ENCODE results near the gene KLHL29. TPM values are rescaled to one million over a fixed set of nuclear protein-coding genes. Genes with fewer than 3 reads are reported as not detected.
A peak's percentile ranks its signal among the peaks of the same experiment; 100 is the strongest.

Gene KLHL29
- total RNA-seq, 1 donor from 2014 or later = 12.9 TPM

DNA sequence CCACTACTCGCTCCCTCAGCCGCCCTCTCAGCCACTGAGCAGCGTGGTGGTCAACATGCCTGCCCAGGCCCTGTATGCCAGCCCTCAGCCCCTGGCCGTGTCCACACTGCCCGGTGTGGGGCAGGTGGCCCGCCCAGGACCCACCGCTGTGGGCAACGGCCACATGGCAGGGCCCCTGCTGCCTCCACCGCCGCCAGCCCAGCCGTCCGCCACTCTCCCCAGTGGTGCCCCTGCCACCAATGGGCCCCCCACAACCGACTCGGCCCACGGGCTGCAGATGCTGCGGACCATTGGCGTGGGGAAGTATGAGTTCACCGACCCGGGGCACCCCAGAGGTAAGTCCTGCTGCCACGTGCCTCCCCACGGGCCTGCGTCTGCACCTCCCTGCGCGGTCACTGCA is 257.5 kb downstream of the KLHL29 start:
- TF ChIP-seq, protein P1, sequence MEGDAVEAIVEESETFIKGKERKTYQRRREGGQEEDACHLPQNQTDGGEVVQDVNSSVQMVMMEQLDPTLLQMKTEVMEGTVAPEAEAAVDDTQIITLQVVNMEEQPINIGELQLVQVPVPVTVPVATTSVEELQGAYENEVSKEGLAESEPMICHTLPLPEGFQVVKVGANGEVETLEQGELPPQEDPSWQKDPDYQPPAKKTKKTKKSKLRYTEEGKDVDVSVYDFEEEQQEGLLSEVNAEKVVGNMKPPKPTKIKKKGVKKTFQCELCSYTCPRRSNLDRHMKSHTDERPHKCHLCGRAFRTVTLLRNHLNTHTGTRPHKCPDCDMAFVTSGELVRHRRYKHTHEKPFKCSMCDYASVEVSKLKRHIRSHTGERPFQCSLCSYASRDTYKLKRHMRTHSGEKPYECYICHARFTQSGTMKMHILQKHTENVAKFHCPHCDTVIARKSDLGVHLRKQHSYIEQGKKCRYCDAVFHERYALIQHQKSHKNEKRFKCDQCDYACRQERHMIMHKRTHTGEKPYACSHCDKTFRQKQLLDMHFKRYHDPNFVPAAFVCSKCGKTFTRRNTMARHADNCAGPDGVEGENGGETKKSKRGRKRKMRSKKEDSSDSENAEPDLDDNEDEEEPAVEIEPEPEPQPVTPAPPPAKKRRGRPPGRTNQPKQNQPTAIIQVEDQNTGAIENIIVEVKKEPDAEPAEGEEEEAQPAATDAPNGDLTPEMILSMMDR (IDR thresholded peaks at IDR 0.05) = no peak
- Histone ChIP-seq H3K27me3 (ENCODE audit: low read depth) (no peaks in the 10 kb centered on the region), H3K4me3 (no peak overlapping the region), H3K36me3 (no peaks in the 10 kb centered on the region), H3K27ac (no peak overlapping the region), H3K4me1 (no peaks in the 10 kb centered on the region), H3K9me3 (no peaks in the 10 kb centered on the region)
- intact Hi-C loops (cut with DNase I) = no loop called here
- DNase-seq (no peak), ATAC-seq (peak in 1 of 2 donors; percentile 9)

GRCh38 chr2:23645230-23645808 is 260.3 kb downstream of the KLHL29 start:
- H3K27ac ChIP-seq = no peak overlapping the region
- intact Hi-C loops (cut with DNase I) = no loop called here
- H3K4me3 ChIP-seq = no peak overlapping the region
- TF ChIP-seq, protein P1 (IDR thresholded peaks at IDR 0.05) = no peak
- no peak for DNase-seq
- ATAC-seq = no peak
- no peaks in the 10 kb centered on the region for H3K27me3 ChIP-seq (ENCODE audit: low read depth)
- no peaks in the 10 kb centered on the region for H3K36me3 ChIP-seq
- H3K4me1 ChIP-seq = no peaks in the 10 kb centered on the region
- no peaks in the 10 kb centered on the region for H3K9me3 ChIP-seq

GRCh38 chr2:23647563-23647962 is 262.6 kb downstream of the KLHL29 start:
- no peak overlapping the region for H3K27ac ChIP-seq
- no peak overlapping the region for H3K4me3 ChIP-seq
- TF ChIP-seq, protein P1 (IDR thresholded peaks at IDR 0.05) = no peak
- H3K27me3 ChIP-seq (ENCODE audit: low read depth) = no peaks in the 10 kb centered on the region
- ATAC-seq = no peak
- no peaks in the 10 kb centered on the region for H3K4me1 ChIP-seq
- DNase-seq = no peak
- H3K9me3 ChIP-seq = no peaks in the 10 kb centered on the region
- intact Hi-C loops (cut with DNase I) = no loop called here
- no peaks in the 10 kb centered on the region for H3K36me3 ChIP-seq

DNA sequence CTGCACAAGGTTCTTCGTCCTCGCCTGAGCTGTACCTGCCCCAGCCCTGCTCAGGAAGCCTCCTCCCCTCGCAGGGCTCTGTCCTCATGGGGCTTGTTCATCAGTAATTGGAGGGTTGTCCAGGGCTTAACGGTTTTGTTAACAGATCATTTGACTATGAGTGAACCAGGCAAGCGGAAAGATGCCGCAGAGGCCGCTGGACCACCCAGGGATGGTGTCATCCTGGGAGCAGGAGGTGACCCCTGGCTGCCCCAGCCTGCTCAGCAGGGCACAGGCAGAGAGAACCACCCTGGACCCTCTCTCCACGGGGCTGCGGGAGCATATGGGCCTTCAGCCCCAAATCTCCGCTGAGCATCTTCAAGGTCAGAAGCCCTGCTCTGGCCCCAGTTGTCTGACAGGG is 264.3 kb downstream of the KLHL29 start:
- DNase-seq (no peak), ATAC-seq (no peak)
- TF ChIP-seq, protein P1 (IDR thresholded peaks at IDR 0.05) = no peak
- intact Hi-C loops (cut with DNase I) = no loop called here
- H3K27me3 ChIP-seq (ENCODE audit: low read depth) = no peaks in the 10 kb centered on the region
- no peak overlapping the region for H3K27ac ChIP-seq
- H3K9me3 ChIP-seq = no peaks in the 10 kb centered on the region
- no peaks in the 10 kb centered on the region for H3K36me3 ChIP-seq
- no peak overlapping the region for H3K4me3 ChIP-seq
- H3K4me1 ChIP-seq = no peaks in the 10 kb centered on the region

DNA sequence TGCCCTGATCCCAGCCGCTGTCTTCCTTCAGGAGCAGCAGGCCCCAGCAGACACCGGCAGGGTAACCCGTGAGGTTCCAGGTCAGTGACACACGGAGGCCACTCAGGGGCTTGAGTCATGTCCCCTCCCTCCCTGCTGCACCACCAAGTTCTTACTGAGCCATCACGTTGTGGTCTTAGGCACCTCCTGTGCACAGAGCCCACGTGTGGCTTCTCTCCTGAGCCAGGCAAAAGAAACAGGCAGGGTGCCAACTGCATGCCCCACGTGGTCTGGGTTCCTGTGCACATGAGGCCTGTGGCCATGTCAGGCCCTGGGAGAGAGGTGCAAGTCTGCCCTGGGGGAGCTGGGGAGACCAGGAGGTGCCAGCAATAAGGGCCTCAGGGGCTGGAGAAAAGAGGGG is 264.8 kb downstream of the KLHL29 start:
- peak in 1 of 2 donors; percentile 6 for ATAC-seq
- DNase-seq = no peak
- Histone ChIP-seq H3K4me1 (no peaks in the 10 kb centered on the region), H3K27me3 (ENCODE audit: low read depth) (no peaks in the 10 kb centered on the region), H3K9me3 (no peaks in the 10 kb centered on the region), H3K4me3 (no peak overlapping the region), H3K36me3 (no peaks in the 10 kb centered on the region), H3K27ac (no peak overlapping the region)
- intact Hi-C loops (cut with DNase I) = no loop called here
- TF ChIP-seq, protein P1 (IDR thresholded peaks at IDR 0.05) = no peak
